Astrocyte (in vitro differentiated cells and primary cell): Measurements from ENCODE around the gene RALGAPB. TPM values are rescaled to one million over a fixed set of nuclear protein-coding genes. Genes with fewer than 3 reads are reported as not detected.

Experiments
- DNase-seq: peaks from one replicate; pipeline ENCODE4 v3.0.0-alpha.2; 2010; ENCODE audit warnings: low read depth
- FAIRE-seq: peaks from 2 replicates; lab custom pipeline; 2011; peaks lifted over from hg19 to GRCh38; lab: Jason Lieb, UNC
- H2AFZ ChIP-seq: 2 replicates; pipeline ENCODE4 v1.6.0; 2012; ENCODE audit warnings: low read depth, low read length, inconsistent platforms
- H3K27ac ChIP-seq: 2 replicates; pipeline ENCODE4 v1.5.1; 2011; ENCODE audit warnings: low read depth, low read length, inconsistent platforms
- H3K27me3 ChIP-seq: 2 replicates; pipeline ENCODE4 v1.6.0; 2011; ENCODE audit warnings: low read length, inconsistent platforms; ENCODE audit not compliant: insufficient read depth
- H3K36me3 ChIP-seq: 2 replicates; pipeline ENCODE4 v1.5.1; 2011; ENCODE audit warnings: low read length, inconsistent platforms; ENCODE audit not compliant: insufficient read depth
- H3K4me1 ChIP-seq: 2 replicates; pipeline ENCODE4 v1.5.1; 2011; ENCODE audit warnings: low read length, inconsistent platforms; ENCODE audit not compliant: insufficient read depth
- H3K4me2 ChIP-seq: 2 replicates; pipeline ENCODE4 v1.6.0; 2012; ENCODE audit warnings: low read length, inconsistent platforms
- H3K4me3 ChIP-seq: 2 replicates; pipeline ENCODE4 v1.5.1; 2011; ENCODE audit warnings: low read depth, mild to moderate bottlenecking, low read length, inconsistent platforms; ENCODE audit not compliant: insufficient read depth
- H3K79me2 ChIP-seq: 2 replicates; pipeline ENCODE4 v1.6.0; 2012; ENCODE audit warnings: mild to moderate bottlenecking, low read length, inconsistent platforms; ENCODE audit not compliant: insufficient read depth
- H3K9ac ChIP-seq: 2 replicates; pipeline ENCODE4 v1.6.0; 2012; ENCODE audit warnings: mild to moderate bottlenecking, low read length, inconsistent platforms
- H3K9me3 ChIP-seq: 2 replicates; pipeline ENCODE4 v1.5.1; 2012; ENCODE audit warnings: low read depth, mild to moderate bottlenecking, low read length, inconsistent platforms; ENCODE audit not compliant: insufficient read depth
- H4K20me1 ChIP-seq: 2 replicates; pipeline ENCODE4 v1.6.0; 2012; ENCODE audit warnings: low read length, inconsistent platforms; ENCODE audit not compliant: insufficient read depth
- H3K27ac Mint-ChIP-seq: one replicate; pipeline ENCODE4 v1.8.0; 2021; ENCODE audit warnings: mild to moderate bottlenecking, mixed read lengths; ENCODE audit not compliant: unreplicated experiment
- H3K27me3 Mint-ChIP-seq: one replicate; pipeline ENCODE4 v1.8.0; 2021; ENCODE audit warnings: low read depth, mixed read lengths; ENCODE audit not compliant: unreplicated experiment
- H3K36me3 Mint-ChIP-seq: one replicate; pipeline ENCODE4 v1.8.0; 2021; ENCODE audit warnings: low read depth, mixed read lengths; ENCODE audit not compliant: unreplicated experiment
- H3K4me1 Mint-ChIP-seq: one replicate; pipeline ENCODE4 v1.8.0; 2021; ENCODE audit warnings: low read depth, mixed read lengths; ENCODE audit not compliant: unreplicated experiment
- H3K4me3 Mint-ChIP-seq: one replicate; pipeline ENCODE4 v1.8.0; 2021; ENCODE audit warnings: mild to moderate bottlenecking, moderate library complexity, mixed read lengths; ENCODE audit not compliant: unreplicated experiment
- H3K9me3 Mint-ChIP-seq: one replicate; pipeline ENCODE4 v1.8.0; 2021; ENCODE audit warnings: mild to moderate bottlenecking, mixed read lengths; ENCODE audit not compliant: unreplicated experiment
- EZH2 ChIP-seq: IDR thresholded peaks from 2 replicates; pipeline ENCODE4 v1.6.1; 2012; ENCODE audit warnings: mild to moderate bottlenecking, low read length, inconsistent platforms; ENCODE audit not compliant: insufficient read depth
- total RNA-seq: library from RNA; stranded (reverse); gene quantifications from 2 replicates; pipeline ENCODE4 v1.2.1, GENCODE V29; 2021
- TF ChIP-seq, protein P1 (sequence below): IDR thresholded peaks from 2 replicates; pipeline ENCODE4 v1.5.1; 2011; ENCODE audit warnings: low read depth, mild to moderate bottlenecking, inconsistent platforms, low read length, moderate library complexity; ENCODE audit not compliant: insufficient read depth

RALGAPB gene
- total RNA-seq, 1 donor from 2014 or later, result 40.2 TPM

DNA sequence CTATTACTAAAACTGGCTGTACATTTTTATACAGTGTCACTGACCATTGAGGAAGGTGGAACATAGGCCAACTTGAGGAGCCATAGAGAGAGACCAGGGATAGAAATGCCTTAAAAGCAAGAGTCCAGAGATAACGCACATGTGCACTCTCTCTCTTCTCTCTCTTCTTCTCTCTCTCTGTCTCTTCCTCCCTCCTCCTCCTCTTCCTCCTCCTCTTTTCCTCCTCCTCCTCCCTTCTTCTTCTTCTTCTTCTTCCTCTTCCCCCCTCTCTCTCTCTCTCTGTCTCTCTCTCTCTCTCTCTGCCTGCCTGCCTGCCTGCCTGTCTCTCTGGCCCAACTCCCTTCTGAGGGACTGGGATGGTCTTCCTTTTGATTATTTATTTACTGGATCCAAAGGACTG is 92.0 kb downstream of the RALGAPB start:
- Mint-ChIP-seq H3K9me3 (no peaks in the 10 kb centered on the region), H3K27ac (no peak overlapping the region), H3K36me3 (peaks cover 12% of the 10 kb centered on the region), H3K4me3 (no peak overlapping the region), H3K27me3 (no peaks in the 10 kb centered on the region), H3K4me1 (no peaks in the 10 kb centered on the region)
- no peak overlapping the region for H3K4me2 ChIP-seq
- no peak overlapping the region for H3K4me3 ChIP-seq
- DNase-seq, result no peak
- no peak overlapping the region for H2AFZ ChIP-seq
- no peak for FAIRE-seq
- H3K27ac ChIP-seq, result no peak overlapping the region
- no peaks in the 10 kb centered on the region for H3K4me1 ChIP-seq
- H3K27me3 ChIP-seq, result no peaks in the 10 kb centered on the region
- H4K20me1 ChIP-seq, result peaks cover 7% of the 10 kb centered on the region
- TF ChIP-seq, protein P1, sequence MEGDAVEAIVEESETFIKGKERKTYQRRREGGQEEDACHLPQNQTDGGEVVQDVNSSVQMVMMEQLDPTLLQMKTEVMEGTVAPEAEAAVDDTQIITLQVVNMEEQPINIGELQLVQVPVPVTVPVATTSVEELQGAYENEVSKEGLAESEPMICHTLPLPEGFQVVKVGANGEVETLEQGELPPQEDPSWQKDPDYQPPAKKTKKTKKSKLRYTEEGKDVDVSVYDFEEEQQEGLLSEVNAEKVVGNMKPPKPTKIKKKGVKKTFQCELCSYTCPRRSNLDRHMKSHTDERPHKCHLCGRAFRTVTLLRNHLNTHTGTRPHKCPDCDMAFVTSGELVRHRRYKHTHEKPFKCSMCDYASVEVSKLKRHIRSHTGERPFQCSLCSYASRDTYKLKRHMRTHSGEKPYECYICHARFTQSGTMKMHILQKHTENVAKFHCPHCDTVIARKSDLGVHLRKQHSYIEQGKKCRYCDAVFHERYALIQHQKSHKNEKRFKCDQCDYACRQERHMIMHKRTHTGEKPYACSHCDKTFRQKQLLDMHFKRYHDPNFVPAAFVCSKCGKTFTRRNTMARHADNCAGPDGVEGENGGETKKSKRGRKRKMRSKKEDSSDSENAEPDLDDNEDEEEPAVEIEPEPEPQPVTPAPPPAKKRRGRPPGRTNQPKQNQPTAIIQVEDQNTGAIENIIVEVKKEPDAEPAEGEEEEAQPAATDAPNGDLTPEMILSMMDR, result no peak
- TF ChIP-seq EZH2, result no peak
- H3K36me3 ChIP-seq, result peaks cover 20% of the 10 kb centered on the region
- no peaks in the 10 kb centered on the region for H3K9me3 ChIP-seq
- H3K9ac ChIP-seq, result no peak overlapping the region
- H3K79me2 ChIP-seq, result no peaks in the 10 kb centered on the region

DNA sequence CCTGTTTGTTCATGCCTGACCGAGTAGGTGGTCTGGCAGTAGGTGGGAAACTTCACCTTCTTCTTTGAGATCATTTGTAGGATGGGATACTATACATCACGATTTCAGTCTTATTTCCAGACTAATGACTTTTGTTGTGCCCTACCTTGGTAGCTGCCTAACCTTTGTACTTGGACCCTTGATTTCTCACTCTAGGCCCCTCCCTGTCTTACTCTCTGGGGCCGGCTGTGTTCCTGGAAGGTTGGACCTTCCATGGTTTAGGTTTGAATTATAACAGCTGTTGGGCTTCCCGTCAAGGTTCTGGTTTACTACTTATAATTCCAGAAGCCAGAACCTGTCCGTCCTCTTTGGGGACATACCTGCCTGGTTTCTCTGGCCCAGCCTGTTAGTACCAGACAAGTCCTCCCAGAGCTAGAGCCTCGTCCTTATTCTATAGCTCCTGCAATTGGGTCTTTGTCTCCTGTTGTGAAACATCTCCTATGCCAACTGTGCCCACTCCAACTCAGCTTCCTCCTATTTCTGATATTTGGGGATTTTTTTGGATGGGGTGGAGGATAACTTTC is 93.5 kb downstream of the RALGAPB start:
- no peaks in the 10 kb centered on the region for H3K27me3 ChIP-seq
- no peaks in the 10 kb centered on the region for H3K9me3 ChIP-seq
- peaks cover 27% of the 10 kb centered on the region for H3K36me3 ChIP-seq
- H3K36me3 Mint-ChIP-seq, result peaks cover 8% of the 10 kb centered on the region
- no peaks in the 10 kb centered on the region for H3K9me3 Mint-ChIP-seq
- H3K9ac ChIP-seq, result no peak overlapping the region
- FAIRE-seq, result no peak
- H3K79me2 ChIP-seq, result no peaks in the 10 kb centered on the region
- H3K27me3 Mint-ChIP-seq, result no peaks in the 10 kb centered on the region
- H3K27ac ChIP-seq, result no peak overlapping the region
- TF ChIP-seq EZH2, result no peak
- TF ChIP-seq, protein P1, result no peak
- no peak overlapping the region for H3K27ac Mint-ChIP-seq
- no peak overlapping the region for H2AFZ ChIP-seq
- no peaks in the 10 kb centered on the region for H3K4me1 Mint-ChIP-seq
- no peak for DNase-seq
- no peak overlapping the region for H3K4me3 Mint-ChIP-seq
- peaks cover 7% of the 10 kb centered on the region for H4K20me1 ChIP-seq
- no peak overlapping the region for H3K4me2 ChIP-seq
- no peak overlapping the region for H3K4me3 ChIP-seq
- no peaks in the 10 kb centered on the region for H3K4me1 ChIP-seq

DNA sequence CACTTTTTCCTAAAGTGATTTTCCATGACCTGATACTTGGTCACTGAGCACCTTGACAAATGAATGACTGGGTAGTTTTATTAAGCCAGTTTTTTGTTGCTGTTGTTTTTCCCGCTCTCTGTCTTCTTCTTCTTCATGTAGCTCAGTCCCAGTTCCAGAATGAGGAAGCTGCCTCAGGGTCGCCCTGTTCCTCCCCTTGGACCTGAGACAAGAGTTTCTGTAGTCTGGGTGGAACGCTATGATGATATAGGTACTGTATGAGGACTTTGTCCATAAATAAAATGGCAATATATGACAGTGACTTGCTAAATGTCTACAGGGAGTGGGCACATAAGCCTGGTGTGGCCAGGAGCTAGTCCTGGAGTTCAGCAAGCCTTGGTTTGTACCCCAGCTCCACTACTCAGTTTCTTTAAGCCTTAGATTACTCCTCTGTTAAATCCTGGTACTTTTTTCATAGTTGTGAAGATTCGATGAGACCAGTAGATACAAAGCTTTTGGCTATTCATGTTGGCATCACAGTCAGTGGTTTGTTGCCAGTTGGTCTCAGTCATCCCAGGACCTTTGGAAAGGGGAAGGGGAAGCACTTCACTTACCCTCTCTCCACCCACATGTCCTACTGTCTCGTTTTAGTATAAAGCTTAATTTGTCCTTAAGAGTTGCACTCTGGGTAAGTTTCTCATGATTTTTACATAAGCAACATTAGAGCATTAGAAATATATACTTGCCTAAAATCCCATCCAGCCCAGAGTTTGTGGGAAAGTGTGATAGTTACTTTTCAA is 97.3 kb downstream of the RALGAPB start:
- Histone ChIP-seq H4K20me1 (peaks cover 7% of the 10 kb centered on the region), H3K4me2 (no peak overlapping the region), H3K4me3 (no peak overlapping the region), H2AFZ (no peak overlapping the region), H3K27me3 (no peaks in the 10 kb centered on the region), H3K4me1 (no peaks in the 10 kb centered on the region), H3K36me3 (peaks cover 34% of the 10 kb centered on the region), H3K27ac (no peak overlapping the region), H3K79me2 (no peaks in the 10 kb centered on the region), H3K9ac (no peak overlapping the region), H3K9me3 (no peaks in the 10 kb centered on the region)
- Mint-ChIP-seq H3K4me1 (no peaks in the 10 kb centered on the region), H3K27ac (no peak overlapping the region), H3K4me3 (no peak overlapping the region), H3K27me3 (no peaks in the 10 kb centered on the region), H3K36me3 (peaks cover 9% of the 10 kb centered on the region), H3K9me3 (no peaks in the 10 kb centered on the region)
- FAIRE-seq, result no peak
- TF ChIP-seq, protein P1, result no peak
- no peak for TF ChIP-seq EZH2
- DNase-seq, result no peak
